SKM-1 treated with dmso at 0.1 percent for 144 hours (cell line): ENCODE results near the gene CHRNA3.

Source experiments
- DNase-seq: peaks from one replicate; lab custom pipeline; 2025; ENCODE audit not compliant: unreplicated experiment; lab: John Stamatoyannopoulos, UW

The CHRNA3 gene

GRCh38 chr15:78637776-78638435 lies 17.1 kb upstream of the CHRNA3 start:
- no peak for DNase-seq

GRCh38 chr15:78636378-78636859 lies 15.6 kb upstream of the CHRNA3 start:
- DNase-seq: no peak

DNA sequence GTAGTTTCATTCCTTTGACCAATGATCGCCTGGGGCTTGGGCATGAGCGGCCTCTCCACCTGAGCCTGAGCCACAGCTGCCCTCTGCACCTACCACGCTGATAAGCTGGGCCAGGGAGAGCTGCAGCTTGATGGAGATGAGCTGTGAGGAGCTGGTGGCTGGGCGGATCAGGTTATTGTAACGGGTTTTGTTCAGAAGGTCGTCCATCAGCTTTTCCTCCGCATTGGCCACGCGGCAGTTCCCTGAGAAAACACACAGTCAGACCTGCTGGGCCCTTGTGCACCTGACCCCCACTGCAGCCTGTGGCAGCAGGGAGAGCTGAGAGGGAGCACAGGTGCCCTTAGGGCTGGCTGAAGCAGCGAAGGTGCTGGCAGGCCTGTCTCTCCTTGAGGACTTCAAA lies 14.6 kb upstream of the CHRNA3 start:
- no peak for DNase-seq

GRCh38 chr15:78634210-78635145 lies 13.7 kb upstream of the CHRNA3 start:
- DNase-seq: no peak

DNA sequence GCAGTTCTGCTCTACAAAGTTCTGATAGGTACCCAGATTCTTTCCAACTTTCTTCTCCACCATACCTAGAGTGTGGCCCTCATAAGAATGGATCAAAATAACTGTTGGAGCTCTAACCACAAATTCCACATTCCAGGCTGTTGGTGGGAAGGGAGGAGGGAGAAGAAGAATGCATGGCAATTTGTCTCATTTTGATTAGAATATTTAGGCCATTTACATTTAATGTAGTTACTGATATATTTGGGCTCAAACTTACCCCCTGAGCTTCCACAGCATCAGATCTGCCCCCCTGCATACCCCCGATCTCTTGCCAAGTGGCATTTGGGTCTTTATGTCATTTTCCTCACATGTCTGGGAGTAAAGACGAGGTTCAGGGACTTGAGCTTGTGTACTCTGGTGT lies 12.6 kb upstream of the CHRNA3 start:
- no peak for DNase-seq

- DNase-seq: no peak
These were observed 10.3 kb upstream of the CHRNA3 start for GRCh38 chr15:78630886-78631633.

DNA sequence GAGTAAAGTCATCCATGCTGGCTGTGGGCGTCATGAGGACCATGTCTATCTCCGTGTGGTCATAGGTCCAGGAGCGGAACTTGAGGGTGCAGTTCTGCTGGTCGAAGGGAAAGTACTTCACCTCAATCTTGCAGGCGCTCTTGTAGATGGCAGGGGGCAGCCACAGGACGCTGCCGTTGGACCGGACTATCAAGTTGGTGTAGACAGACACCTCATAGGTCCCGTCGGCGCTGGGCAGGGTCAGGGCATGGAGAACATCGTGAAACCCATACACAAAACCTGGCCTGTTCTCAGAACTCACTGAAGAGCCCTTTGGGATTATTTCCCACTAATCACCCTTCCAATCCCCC lies 8.9 kb upstream of the CHRNA3 start:
- DNase-seq: no peak

DNA sequence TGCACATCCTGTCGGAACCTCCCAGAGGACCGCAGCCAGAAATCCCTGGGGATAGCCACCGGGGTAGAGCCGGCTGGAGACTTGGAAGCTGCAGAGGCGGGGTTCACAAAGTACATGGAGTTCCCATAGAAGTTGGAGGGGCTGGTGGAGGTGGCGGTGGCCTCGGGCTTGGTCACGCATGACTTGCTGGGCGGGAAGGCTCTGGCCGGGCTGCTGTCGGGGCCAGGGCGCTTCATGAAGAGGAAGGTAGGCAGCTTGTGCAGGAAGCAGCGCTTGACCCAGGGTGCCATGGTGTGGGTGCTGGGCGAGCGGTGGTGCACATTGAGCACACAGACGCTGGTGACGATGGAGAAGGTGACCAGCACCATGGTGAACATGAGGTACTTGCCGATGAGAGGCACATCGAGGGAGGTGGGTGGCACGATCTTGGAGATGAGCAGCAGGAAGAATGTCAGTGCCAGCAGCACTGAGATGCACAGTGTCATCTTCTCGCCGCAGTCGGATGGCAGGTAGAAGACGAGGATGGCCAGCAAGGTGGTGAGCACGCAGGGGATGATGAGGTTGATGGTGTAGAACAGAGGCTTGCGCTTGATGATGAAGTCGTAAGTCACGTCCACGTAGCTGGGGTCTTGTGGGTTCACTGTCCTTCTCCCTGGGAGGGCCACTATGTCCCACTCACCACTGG lies 8.4 kb upstream of the CHRNA3 start:
- DNase-seq: no peak

DNA sequence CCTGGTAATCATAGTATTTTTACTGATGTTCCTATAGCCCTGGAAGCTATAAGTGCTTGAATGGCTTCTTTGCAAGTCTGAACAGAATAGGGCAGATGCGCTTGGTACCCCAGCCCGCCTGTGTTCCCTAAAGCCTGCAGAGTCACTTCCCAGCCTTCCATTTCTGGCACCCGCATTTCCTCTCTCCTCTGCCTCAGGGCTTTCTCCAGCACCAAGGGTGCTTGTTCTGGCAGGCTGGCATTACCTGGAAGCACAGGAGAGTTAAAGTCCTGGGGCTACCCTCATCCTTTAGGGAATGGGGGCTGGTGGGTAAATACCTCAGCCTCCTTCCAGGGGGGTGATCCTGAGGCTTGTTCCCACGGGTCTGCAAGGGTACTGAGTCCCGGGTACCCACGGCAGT lies 7.4 kb upstream of the CHRNA3 start:
- DNase-seq: no peak

- no peak for DNase-seq
These were observed 6.6 kb upstream of the CHRNA3 start for GRCh38 chr15:78627348-78627747.

DNA sequence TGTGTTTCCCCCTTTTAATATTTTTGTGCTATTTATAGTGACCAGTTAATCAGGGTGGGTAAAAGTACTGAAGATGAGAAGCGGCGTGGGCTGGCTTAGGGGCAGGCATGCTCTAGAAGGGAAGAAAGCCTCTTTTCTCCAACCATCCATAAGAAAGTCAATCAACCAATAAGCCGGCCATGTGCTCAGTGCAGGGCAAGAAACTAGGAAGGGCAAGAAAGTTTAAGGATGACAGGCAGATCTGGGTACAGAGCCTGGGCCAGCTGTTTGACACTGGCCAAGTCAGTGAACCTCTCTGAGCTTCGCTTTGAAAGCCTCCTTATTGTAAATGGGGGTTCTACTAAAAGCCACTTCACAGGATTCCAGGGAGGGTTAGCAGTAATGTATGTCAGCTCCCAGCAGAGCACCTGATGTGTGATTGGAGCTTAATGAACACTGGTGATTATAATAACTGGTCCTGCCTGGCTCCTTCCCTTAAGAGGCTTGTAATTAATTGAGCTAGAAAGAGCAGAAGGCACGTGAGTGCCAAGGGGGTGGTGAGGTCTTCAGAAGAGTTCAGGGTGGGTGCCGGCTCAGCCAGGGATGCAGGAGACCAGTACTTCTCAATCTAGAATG lies 5.7 kb upstream of the CHRNA3 start:
- no peak for DNase-seq

DNA sequence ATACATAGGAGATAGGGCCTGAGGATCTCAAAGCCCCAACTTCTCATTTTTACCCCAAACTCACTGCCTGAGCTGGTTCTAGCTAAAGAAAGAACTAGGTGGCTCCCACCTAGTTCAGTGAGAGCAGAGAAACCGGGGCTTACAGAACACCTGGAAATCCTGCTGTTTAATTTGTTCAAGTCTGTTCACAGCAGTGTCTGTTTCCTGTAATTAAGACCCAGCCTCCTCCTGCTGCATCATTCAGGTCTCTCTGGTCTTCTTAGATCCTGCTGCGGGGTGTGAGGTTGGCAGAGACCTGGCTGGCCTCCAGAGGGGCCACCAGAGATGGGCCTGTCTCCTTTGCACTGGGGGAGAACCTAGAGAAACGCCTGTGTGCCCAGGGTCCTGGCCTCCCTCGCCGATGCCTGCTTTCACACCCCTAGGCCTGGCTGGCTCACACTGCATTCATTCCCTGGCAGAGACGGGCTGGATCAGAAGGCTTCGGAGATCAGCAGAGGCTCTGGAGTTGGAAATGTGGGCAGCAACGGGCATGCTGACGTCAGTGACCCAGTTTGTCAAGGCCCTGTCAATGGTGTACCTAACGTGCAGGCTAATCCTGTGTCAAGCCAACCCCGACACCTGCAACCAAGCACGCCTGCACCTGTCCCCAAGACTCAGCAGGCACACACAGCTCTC lies 4.9 kb upstream of the CHRNA3 start:
- no peak for DNase-seq

- DNase-seq: no peak
These were observed 4.1 kb upstream of the CHRNA3 start for GRCh38 chr15:78624651-78625590.

GRCh38 chr15:78623786-78624497 lies 3.1 kb upstream of the CHRNA3 start:
- DNase-seq: no peak

DNA sequence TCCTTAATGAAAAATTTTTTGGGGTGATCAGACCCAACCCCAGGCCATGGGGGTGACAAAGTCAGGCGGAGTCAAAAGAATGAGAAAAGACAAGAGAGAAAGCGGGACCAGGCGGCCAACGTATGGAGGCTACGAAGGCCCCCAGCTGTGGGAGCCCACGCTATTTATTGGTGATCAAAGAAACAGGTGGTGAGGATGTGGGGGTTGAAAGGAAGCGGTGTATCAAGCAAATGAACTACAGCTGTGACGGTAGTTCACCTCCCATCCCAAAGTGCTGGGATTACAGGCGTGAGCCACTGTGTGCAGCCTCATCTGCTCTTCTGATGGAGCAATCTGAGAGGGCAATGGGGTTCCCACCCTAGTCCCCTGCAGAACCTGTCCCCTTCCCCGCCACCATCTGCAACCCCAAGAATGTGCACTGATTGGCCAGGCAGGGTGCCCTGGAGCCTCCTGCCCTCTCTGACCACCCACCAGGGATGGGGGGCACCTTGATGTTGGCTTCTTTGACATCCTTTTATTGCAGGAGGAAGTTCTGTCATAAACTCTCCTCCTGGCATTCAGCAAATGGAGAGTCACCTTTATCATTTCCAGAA lies 1.1 kb upstream of the CHRNA3 start:
- no peak for DNase-seq

- DNase-seq: no peak
These were observed 722 bp downstream of the CHRNA3 start for GRCh38 chr15:78620021-78620526.

- DNase-seq: no peak
These were observed 1.5 kb downstream of the CHRNA3 start for GRCh38 chr15:78619022-78619950.
